ENCODE data around the gene ACSL1. TPM values are rescaled to one million over a fixed set of nuclear protein-coding genes. Genes with fewer than 3 reads are reported as not detected.
A peak's percentile ranks its signal among the peaks of the same experiment; 100 is the strongest.

Gene ACSL1
- total RNA-seq, 1 donor from 2014 or later = 287 TPM

DNA sequence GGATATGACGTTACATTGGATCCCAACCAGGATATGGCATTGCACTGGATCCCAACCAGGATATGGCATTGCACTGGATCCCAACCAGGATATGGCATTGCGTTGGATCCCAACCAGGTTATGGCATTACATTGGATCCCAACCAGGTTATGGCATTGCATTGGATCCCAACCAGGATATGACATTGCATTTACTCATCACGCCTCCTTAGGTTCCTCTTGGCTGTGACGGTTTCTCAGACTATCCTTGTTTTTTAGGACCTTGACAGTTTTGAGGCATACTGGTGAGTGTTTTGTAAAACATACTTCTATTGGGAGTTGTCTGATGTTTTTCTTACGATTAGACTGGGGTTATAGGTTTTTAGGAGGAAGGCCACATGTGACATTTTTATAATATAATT is 5.4 kb upstream of the ACSL1 start:
- intact Hi-C loops (cut with DNase I) = no loop called here
- Histone ChIP-seq H3K9me3 (no peaks in the 10 kb centered on the region), H3K27me3 (no peaks in the 10 kb centered on the region), H3K27ac (no peak overlapping the region), H3K4me1 (peaks cover 10% of the 10 kb centered on the region), H3K4me3 (no peak overlapping the region), H3K36me3 (no peaks in the 10 kb centered on the region)
- TF ChIP-seq, protein P1, sequence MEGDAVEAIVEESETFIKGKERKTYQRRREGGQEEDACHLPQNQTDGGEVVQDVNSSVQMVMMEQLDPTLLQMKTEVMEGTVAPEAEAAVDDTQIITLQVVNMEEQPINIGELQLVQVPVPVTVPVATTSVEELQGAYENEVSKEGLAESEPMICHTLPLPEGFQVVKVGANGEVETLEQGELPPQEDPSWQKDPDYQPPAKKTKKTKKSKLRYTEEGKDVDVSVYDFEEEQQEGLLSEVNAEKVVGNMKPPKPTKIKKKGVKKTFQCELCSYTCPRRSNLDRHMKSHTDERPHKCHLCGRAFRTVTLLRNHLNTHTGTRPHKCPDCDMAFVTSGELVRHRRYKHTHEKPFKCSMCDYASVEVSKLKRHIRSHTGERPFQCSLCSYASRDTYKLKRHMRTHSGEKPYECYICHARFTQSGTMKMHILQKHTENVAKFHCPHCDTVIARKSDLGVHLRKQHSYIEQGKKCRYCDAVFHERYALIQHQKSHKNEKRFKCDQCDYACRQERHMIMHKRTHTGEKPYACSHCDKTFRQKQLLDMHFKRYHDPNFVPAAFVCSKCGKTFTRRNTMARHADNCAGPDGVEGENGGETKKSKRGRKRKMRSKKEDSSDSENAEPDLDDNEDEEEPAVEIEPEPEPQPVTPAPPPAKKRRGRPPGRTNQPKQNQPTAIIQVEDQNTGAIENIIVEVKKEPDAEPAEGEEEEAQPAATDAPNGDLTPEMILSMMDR (IDR thresholded peaks at IDR 0.05) = no peak
- ATAC-seq = no peak
- no peak for DNase-seq

DNA sequence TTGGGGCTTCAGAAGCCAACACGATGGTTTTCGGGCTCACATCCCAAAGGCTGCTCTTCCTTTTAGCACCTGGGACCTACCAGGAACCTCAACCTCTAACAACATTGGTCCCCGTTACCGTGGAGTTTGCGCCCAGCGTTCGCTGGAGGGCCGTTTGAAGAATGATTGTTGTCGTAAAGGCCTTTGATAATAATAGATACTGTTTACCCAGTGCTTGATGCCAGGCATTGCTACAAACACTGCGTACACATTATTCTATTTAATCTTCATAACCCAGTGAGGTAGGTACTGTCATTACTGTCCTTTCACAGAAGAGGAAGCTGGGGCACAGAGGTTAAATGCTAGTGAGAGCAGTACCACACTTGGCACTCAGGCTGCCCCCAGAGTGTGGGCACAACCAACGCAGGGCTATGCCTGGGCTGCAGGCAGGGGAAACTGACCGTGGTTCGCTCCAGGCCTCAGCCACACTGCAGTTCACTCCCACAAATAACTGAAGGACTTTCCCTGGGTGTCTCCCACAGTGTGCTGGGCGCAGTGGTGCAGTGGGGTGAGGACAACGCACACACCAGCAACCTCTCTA is 1.0 kb upstream of the ACSL1 start:
- ATAC-seq = peak; percentile 42
- H3K36me3 ChIP-seq = no peaks in the 10 kb centered on the region
- DNase-seq = no peak
- peaks cover 26% of the 10 kb centered on the region for H3K4me1 ChIP-seq
- no peaks in the 10 kb centered on the region for H3K27me3 ChIP-seq
- no peaks in the 10 kb centered on the region for H3K9me3 ChIP-seq
- H3K4me3 ChIP-seq = peak overlapping the region; percentile 76
- TF ChIP-seq, protein P1 (IDR thresholded peaks at IDR 0.05) = no peak
- peak overlapping the region; percentile 83 for H3K27ac ChIP-seq
- intact Hi-C loops (cut with DNase I) = no loop called here

DNA sequence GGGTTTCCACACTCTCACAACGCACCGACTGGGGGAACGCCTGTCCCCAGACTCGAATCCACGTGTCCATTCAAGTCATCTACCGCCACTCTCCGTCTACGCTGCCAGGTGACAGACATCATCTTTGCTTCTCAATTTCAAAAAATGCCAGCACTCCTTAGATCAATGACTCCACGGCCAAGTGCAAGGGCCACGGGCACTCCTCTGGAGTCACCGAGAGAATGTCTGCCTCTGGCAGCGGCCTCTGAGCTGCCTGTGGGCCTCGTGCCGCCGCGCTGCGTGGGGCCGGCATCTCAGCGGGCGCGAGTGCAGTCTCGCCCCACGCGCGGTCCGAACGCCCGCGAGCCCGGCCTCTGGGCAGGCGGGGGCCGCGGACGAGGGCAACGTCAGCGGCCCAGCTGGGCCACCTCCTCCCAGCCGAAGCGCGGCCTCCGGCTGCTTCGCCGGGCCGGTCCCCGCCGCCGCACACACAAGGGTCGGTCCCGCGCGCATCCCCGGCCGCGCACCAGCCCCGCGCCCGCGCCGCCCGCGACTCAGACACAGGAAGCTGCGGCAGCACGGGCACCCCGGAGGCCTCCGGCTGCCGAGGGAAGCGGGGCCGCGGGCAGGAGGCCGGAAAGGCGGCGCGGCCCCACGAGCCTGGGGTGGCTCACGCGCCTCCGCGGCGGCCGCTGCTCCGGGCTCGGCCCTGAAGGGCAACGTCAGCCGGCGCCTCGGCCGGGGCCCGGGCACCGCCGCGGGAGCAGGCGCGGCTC is 450 bp downstream of the ACSL1 start:
- DNase-seq = peak; percentile 77
- peak; percentile 32 for ATAC-seq
- Histone ChIP-seq H3K36me3 (no peaks in the 10 kb centered on the region), H3K9me3 (no peaks in the 10 kb centered on the region), H3K27me3 (no peaks in the 10 kb centered on the region), H3K4me3 (peak overlapping the region; percentile 76), H3K4me1 (peaks cover 34% of the 10 kb centered on the region), H3K27ac (peak overlapping the region; percentile 78)
- intact Hi-C loops (cut with DNase I) = no loop called here
- TF ChIP-seq, protein P1 (IDR thresholded peaks at IDR 0.05) = no peak

GRCh38 chr4:184824776-184825084 is 1.0 kb downstream of the ACSL1 start:
- DNase-seq (no peak), ATAC-seq (no peak)
- Histone ChIP-seq H3K4me3 (peak overlapping the region; percentile 76), H3K27me3 (no peaks in the 10 kb centered on the region), H3K36me3 (no peaks in the 10 kb centered on the region), H3K27ac (peak overlapping the region; percentile 78), H3K9me3 (no peaks in the 10 kb centered on the region), H3K4me1 (peaks cover 34% of the 10 kb centered on the region)
- TF ChIP-seq, protein P1 (IDR thresholded peaks at IDR 0.05) = no peak
- intact Hi-C loops (cut with DNase I) = no loop called here

DNA sequence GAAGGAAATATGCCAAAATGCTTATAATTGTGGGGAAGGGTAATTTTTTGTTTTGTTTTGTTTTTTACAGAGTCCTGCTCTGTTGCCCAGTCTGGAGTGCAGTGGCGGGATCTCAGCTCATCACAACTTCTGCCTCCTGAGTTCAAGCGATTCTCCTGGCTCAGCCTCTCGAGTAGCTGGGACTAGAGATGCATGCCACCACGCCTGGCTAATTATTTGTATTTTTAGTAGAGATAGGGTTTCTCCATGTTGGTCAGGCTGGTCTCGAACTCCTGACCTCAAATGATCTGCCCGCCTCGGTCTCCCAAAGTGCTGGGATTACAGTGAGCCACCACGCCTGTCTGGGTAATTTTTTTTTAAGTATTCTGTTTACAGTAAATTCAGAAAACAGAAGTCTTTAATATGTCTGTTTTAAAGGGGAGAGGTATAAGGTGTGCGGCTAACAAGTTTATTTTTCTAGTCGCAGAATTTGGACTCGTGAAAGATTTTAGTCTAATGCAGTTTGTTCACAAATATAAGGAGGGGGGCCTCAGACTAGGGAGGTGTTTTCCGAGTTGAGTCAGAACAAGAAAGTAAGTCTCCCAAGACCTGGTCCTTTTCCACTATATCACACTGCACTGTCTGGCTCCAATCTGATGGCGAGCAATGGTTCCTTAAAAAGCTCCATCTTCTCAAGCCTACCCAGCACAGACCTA is 1.5 kb downstream of the ACSL1 start:
- no peaks in the 10 kb centered on the region for H3K36me3 ChIP-seq
- H3K9me3 ChIP-seq = no peaks in the 10 kb centered on the region
- intact Hi-C loops (cut with DNase I) = no loop called here
- peaks cover 38% of the 10 kb centered on the region for H3K4me1 ChIP-seq
- H3K4me3 ChIP-seq = peak overlapping the region; percentile 76
- peak overlapping the region; percentile 78 for H3K27ac ChIP-seq
- TF ChIP-seq, protein P1 (IDR thresholded peaks at IDR 0.05) = no peak
- no peaks in the 10 kb centered on the region for H3K27me3 ChIP-seq
- no peak for DNase-seq
- no peak for ATAC-seq
